HepG2 (cell line): Measurements from ENCODE around the gene STOM. TPM values are rescaled to one million over a fixed set of nuclear protein-coding genes. Genes with fewer than 3 reads are reported as not detected.

Experiments
- ATF7 ChIP-seq, 2 experiments: fragments of 450-650 bp in 1 of 2; sonication (generic) in 1 of 2; formaldehyde crosslinking in 1 of 2; IDR thresholded peaks; 2 replicates each; pipeline versions ENCODE4 v1.4.0 to v1.6.1; 2016 to 2020; ENCODE audit warnings: antibody characterized with exemption in 1 of 2, mild to moderate bottlenecking in 1 of 2, missing genetic modification reagents in 1 of 2
- GATA4 ChIP-seq: sonication (generic); IDR thresholded peaks from 2 replicates; pipeline ENCODE4 v1.6.1; 2016; ENCODE audit warnings: antibody characterized with exemption, low read depth, borderline replicate concordance
- HDAC2 ChIP-seq: sonication (generic); formaldehyde crosslinking; IDR thresholded peaks from 2 replicates; pipeline ENCODE4 v1.4.0; 2020; ENCODE audit warnings: missing genetic modification reagents
- JARID2 ChIP-seq: sonication (generic); formaldehyde crosslinking; IDR thresholded peaks from 2 replicates; pipeline ENCODE4 v1.8.1; 2023; ENCODE audit warnings: missing genetic modification reagents, inconsistent platforms; ENCODE audit not compliant: insufficient replicate concordance
- ZMYM2 ChIP-seq: sonication (generic); formaldehyde crosslinking; IDR thresholded peaks from 2 replicates; pipeline ENCODE4 v1.8.0; 2022; ENCODE audit warnings: mild to moderate bottlenecking, missing genetic modification reagents
- ZNF598 ChIP-seq: sonication (generic); formaldehyde crosslinking; IDR thresholded peaks from 2 replicates; pipeline ENCODE4 v1.5.1; 2020; ENCODE audit warnings: mild to moderate bottlenecking, missing genetic modification reagents, borderline replicate concordance
- ZNF709 ChIP-seq: sonication (generic); formaldehyde crosslinking; IDR thresholded peaks from 2 replicates; pipeline ENCODE4 v1.5.0; 2020; ENCODE audit warnings: mild to moderate bottlenecking, missing genetic modification reagents
- ZNF790 ChIP-seq: sonication (generic); formaldehyde crosslinking; IDR thresholded peaks from 2 replicates; pipeline ENCODE4 v1.8.0; 2022; ENCODE audit warnings: missing genetic modification reagents, mild to moderate bottlenecking, borderline replicate concordance
- ZNF841 ChIP-seq: sonication (generic); formaldehyde crosslinking; IDR thresholded peaks from 2 replicates; pipeline ENCODE4 v1.8.1; 2023; ENCODE audit warnings: missing genetic modification reagents, borderline replicate concordance
- polyA plus RNA-seq, 8 experiments: library from polyadenylated mRNA; depleted of rRNA in 3 of 8; stranded (reverse) in 7 of 8; unstranded in 1 of 8; fragments of >200 nt; fragmentation: Illumina TruSeq in 4 of 8; extraction: Trizol in 4 of 8; gene quantifications; 2 replicates each; pipeline versions ENCODE4 v1.2.1 to v1.2.3, GENCODE V29; 2011 to 2016; ENCODE audit warnings: low read depth in 4 of 8, missing spikeins in 1 of 8, mixed read lengths in 1 of 8; ENCODE audit not compliant: insufficient read depth in 1 of 8
- total RNA-seq, 5 experiments: library from RNA; depleted of rRNA; stranded (reverse); fragments of >200 nt; fragmentation: Illumina TruSeq; extraction: Trizol; gene quantifications; 2 replicates each; pipeline ENCODE4 v1.2.3, GENCODE V29; 2016; ENCODE audit warnings: low read depth in 1 of 5
- TF ChIP-seq, protein P1 (sequence below): IDR thresholded peaks from 2 replicates; pipeline ENCODE4 v1.6.1; 2018; ENCODE audit warnings: missing genetic modification reagents
- TF ChIP-seq, protein P2 (sequence below): sonication (generic); formaldehyde crosslinking; IDR thresholded peaks from 2 replicates; pipeline ENCODE4 v1.4.0; 2020; ENCODE audit warnings: missing genetic modification reagents
- TF ChIP-seq, protein P3 (sequence below): sonication (generic); formaldehyde crosslinking; IDR thresholded peaks from 2 replicates; pipeline ENCODE4 v1.4.0; 2020; ENCODE audit warnings: missing genetic modification reagents
- TF ChIP-seq, protein P4 (sequence below): sonication (generic); formaldehyde crosslinking; IDR thresholded peaks from 2 replicates; pipeline ENCODE4 v1.4.0; 2020; ENCODE audit warnings: low read depth, missing genetic modification reagents

STOM gene
- total and polyA plus RNA-seq, 2 of the 13 experiments (the other 11 are each of a cell fraction or from before 2014, with no cell fraction given): 43.6 to 165 TPM

DNA sequence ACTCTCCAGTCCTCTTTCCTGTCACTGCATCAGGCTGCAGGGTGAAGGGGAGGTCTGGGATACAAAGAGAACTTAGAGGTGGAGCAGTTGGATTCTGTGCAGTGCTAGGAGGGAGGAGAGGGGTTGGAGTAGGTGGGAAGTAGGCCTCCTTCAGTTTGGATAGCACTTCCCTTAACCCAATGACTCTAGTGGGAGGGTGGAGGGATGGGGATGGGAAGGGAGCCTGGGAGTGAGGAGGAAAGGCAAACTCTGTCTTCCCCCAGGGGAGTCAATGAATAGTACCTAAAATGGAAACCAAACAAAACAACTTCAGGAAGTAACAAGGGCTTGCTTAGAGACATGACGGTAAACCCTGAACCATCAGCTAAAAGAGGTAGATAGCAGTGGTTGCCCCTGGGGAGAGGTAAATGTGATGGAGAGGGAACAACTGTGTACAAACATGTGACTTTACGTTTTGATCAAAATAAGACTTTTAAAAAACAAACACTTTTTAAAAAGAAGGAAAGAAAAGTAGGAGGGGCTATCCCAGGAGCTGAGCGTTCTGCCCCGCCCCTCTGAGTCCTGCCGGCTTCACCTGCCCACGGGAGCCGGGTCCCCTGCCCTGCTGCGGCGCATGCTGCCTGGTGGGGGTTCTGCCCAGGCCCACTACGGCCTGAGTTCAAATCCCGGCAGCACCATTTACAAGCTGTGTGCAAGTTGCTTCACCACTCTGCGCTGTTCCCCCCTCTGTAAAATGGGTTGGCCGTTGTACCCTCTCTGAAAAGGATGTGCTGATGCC is 71.2 kb downstream of the STOM start (continued):
- TF ChIP-seq ATF7 (IDR thresholded peaks at IDR 0.05) (no peak), ATF7 (CRISPR knock-in tag; IDR thresholded peaks at IDR 0.05) (no peak), JARID2 (no peak), ZNF709 (CRISPR knock-in tag) (peak; percentile 57), ZNF841 (no peak), HDAC2 (CRISPR knock-in tag) (peak; percentile 13; the same call in 1 of the 2 replicates), GATA4 (no peak), ZMYM2 (CRISPR knock-in tag) (peak; percentile 85), ZNF790 (CRISPR knock-in tag) (peak; percentile 40; the same call in 1 of the 2 replicates), ZNF598 (CRISPR knock-in tag) (peak; percentile 64; the same call in 1 of the 2 replicates)
- TF ChIP-seq, protein P1, sequence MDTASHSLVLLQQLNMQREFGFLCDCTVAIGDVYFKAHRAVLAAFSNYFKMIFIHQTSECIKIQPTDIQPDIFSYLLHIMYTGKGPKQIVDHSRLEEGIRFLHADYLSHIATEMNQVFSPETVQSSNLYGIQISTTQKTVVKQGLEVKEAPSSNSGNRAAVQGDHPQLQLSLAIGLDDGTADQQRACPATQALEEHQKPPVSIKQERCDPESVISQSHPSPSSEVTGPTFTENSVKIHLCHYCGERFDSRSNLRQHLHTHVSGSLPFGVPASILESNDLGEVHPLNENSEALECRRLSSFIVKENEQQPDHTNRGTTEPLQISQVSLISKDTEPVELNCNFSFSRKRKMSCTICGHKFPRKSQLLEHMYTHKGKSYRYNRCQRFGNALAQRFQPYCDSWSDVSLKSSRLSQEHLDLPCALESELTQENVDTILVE: 0 out of 2 replicates have a peak, but pooled peaks have one; percentile 6
- TF ChIP-seq, protein P2, sequence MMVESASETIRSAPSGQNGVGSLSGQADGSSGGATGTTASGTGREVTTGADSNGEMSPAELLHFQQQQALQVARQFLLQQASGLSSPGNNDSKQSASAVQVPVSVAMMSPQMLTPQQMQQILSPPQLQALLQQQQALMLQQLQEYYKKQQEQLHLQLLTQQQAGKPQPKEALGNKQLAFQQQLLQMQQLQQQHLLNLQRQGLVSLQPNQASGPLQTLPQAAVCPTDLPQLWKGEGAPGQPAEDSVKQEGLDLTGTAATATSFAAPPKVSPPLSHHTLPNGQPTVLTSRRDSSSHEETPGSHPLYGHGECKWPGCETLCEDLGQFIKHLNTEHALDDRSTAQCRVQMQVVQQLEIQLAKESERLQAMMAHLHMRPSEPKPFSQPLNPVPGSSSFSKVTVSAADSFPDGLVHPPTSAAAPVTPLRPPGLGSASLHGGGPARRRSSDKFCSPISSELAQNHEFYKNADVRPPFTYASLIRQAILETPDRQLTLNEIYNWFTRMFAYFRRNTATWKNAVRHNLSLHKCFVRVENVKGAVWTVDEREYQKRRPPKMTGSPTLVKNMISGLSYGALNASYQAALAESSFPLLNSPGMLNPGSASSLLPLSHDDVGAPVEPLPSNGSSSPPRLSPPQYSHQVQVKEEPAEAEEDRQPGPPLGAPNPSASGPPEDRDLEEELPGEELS (CRISPR knock-in tag): 0 out of 2 replicates have a peak, but pooled peaks have one; percentile 28
- TF ChIP-seq, protein P3, sequence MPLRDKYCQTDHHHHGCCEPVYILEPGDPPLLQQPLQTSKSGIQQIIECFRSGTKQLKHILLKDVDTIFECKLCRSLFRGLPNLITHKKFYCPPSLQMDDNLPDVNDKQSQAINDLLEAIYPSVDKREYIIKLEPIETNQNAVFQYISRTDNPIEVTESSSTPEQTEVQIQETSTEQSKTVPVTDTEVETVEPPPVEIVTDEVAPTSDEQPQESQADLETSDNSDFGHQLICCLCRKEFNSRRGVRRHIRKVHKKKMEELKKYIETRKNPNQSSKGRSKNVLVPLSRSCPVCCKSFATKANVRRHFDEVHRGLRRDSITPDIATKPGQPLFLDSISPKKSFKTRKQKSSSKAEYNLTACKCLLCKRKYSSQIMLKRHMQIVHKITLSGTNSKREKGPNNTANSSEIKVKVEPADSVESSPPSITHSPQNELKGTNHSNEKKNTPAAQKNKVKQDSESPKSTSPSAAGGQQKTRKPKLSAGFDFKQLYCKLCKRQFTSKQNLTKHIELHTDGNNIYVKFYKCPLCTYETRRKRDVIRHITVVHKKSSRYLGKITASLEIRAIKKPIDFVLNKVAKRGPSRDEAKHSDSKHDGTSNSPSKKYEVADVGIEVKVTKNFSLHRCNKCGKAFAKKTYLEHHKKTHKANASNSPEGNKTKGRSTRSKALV (CRISPR knock-in tag): peak; percentile 70; the same call in 1 of the 2 replicates
- TF ChIP-seq, protein P4, sequence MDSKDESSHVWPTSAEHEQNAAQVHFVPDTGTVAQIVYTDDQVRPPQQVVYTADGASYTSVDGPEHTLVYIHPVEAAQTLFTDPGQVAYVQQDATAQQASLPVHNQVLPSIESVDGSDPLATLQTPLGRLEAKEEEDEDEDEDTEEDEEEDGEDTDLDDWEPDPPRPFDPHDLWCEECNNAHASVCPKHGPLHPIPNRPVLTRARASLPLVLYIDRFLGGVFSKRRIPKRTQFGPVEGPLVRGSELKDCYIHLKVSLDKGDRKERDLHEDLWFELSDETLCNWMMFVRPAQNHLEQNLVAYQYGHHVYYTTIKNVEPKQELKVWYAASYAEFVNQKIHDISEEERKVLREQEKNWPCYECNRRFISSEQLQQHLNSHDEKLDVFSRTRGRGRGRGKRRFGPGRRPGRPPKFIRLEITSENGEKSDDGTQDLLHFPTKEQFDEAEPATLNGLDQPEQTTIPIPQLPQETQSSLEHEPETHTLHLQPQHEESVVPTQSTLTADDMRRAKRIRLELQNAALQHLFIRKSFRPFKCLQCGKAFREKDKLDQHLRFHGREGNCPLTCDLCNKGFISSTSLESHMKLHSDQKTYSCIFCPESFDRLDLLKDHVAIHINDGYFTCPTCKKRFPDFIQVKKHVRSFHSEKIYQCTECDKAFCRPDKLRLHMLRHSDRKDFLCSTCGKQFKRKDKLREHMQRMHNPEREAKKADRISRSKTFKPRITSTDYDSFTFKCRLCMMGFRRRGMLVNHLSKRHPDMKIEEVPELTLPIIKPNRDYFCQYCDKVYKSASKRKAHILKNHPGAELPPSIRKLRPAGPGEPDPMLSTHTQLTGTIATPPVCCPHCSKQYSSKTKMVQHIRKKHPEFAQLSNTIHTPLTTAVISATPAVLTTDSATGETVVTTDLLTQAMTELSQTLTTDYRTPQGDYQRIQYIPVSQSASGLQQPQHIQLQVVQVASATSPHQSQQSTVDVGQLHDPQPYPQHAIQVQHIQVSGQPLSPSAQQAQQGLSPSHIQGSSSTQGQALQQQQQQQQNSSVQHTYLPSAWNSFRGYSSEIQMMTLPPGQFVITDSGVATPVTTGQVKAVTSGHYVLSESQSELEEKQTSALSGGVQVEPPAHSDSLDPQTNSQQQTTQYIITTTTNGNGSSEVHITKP (CRISPR knock-in tag): peak; percentile 55; the same call in 1 of the 2 replicates
